SKM-1 treated with dmso at 0.1 percent for 144 hours (cell line): ENCODE data around the gene TNK2.

Experiments used
- DNase-seq: peaks from one replicate; lab custom pipeline; 2025; ENCODE audit not compliant: unreplicated experiment; lab: John Stamatoyannopoulos, UW

Gene TNK2

DNA sequence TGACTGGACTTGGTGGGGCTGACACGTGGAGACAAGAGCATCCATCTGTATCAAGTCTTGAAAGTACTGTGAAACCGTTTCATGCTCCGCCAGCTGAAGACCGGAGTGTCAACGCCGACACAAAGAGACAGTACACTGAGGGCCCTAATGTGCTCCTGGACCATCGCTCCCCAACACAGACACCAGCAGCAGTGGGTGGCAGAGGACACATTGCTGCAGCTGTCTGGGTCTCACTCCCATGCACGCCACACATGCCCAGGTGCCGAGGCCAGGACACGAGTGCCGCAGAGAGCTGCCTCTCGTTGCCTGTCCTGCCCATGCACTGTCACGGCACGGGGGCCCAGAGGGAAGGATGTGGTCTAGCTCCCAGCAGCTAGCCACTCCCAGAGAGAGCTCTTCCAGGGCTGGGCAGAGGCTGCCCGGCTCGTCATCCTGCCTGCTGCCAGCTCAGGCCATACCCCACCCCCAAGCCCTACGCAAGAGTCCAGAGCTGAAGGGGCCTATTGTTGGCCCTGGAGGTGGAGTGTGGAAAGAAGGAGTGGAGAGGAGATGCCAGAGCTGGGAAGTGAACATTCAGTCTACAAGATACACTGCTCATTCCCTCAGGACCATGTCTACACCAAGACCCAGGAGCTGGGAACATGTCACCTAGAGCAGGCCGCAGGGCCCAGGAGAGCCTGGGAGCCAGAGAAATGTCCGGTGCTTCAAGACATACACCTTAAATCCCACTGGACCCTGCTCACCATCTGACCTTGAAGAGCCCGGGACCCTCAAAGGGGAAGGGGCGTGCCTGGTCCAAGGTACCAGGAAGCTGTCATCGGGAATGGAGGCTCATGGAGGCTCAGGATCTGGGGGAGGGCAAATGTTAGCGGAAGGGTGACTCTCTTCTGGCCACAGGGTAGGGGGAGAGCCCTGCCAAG is 7.7 kb downstream of the TNK2 start:
- DNase-seq = peak; percentile 73

DNA sequence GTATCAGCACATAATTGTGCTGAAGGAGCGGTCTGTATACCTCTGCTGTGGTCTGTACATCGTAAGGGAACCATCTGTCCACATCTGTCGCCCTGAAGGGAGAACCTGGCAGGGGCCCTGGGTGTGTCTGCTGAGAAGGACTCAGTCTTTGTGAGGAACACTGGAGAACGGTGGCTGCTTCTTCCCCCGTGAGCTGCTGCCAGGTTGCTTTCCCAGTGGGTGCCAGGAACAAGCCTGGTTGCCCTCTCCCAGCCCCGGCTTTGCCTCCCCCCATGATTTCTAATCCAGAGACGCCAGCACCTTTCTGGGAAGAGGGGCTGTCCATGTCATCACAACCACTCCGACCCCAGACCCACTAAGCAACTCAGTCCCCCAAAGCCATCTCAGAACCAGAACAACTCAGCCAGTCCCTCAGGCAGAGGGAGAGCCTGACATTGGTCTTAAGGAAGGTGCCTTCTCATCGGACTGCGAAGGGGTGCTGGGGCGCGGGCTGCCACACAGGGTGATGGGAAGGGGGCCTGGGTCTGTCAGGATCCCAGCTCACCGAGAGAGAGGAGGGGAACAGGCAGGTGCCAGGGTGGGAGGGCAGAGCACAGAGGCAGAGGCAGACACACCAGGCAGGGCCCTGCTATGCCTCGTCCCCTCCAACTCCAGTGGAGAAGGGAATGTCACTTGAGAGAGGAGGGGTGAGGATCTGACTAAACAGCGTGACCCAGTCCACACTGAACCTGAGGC is 8.5 kb downstream of the TNK2 start:
- DNase-seq = no peak

DNA sequence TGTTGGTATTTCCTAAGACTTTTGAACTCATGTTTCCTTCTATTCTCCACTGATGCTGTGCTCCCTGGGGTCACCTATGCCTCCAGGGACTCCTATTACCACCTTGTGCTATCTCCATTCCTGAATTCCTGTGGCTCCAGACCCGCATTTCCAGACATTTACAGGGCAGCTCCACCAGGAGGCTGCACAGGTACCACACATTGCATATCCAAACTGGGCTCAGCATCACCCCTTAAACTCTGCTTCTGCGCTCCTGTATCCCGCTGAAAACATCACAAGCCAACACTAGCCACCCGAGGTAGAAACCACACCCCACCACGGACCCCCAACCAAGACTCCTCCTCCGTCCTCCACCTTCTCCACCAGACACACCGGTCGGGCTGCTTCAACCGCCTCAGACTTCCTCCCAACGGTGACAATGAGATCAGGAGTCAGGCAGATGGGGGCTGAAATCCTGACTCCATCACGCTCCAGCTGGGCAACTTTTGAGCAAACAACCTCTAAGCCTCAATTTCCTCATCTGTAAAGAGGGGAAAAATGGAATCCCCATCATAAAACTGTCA is 10.4 kb downstream of the TNK2 start:
- DNase-seq = no peak

DNA sequence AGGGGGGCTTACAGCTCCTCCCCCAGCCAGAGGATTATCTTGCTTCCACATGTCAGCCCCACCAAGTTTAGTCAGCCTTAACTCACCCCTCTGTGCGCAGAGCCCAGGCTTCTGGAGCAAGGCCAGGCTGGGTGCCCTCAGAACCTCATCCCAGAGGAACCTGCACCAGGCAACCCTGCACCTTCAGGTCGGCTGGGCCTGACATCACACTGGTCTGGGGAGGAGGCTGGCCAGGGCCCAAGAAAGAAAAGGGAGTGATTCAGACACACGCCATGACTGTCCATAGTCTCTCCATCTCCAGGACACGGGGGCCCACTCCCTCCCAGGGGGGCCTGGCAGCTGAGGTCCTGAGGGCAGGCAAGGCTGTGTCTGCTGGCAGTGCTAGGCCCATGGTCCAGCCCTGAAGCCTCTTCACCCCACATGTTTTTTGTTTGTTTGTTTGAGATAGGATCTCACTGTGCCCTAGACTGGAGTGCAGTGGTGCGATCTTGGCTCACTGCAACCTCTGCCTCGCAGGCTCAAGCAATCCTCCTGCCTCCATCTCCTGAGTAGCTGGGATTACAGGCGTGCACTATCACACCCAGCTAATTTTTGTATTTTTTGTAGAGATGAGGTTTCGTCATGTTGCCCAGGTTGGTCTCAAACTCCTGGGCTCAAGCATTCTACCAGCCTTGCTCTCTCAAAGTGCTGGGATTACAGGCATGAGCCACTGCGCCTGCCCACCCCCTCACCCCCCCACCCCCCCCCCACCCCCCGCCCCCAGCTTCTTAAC is 11.1 kb downstream of the TNK2 start:
- no peak for DNase-seq

DNA sequence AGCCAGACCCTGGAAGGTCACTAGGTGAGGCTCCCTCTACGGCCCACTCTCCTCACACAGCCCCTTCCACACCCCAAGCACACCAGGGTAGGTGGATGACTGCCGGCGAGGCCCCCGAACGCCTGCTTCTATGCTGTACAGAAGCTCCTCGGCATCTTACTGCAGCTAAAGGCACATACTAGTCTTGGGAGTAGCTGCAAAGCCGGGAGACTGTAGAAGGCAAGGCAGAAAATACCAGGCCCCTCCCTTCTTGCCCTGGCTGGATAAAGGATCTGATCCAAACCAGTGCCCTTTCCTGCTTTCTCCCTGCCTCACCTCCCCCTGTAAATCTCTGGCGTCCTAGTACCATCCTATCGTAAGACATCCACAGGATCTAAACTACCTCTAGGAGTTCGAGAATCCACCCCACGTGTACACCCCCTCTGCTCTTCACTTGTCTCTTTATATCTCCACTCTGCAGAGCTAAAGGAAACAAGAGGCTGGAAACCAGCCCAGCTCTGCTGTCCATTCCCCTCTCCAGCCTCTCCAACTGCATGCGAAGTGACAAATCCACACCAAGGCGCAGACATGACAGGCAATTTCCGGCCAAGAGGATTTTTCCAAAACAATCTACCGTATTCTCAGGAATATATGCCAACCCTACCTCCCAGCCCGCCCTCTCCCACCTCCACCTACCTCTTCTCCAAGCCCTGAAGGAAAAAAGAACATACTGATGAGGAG is 11.8 kb downstream of the TNK2 start:
- no peak for DNase-seq

DNA sequence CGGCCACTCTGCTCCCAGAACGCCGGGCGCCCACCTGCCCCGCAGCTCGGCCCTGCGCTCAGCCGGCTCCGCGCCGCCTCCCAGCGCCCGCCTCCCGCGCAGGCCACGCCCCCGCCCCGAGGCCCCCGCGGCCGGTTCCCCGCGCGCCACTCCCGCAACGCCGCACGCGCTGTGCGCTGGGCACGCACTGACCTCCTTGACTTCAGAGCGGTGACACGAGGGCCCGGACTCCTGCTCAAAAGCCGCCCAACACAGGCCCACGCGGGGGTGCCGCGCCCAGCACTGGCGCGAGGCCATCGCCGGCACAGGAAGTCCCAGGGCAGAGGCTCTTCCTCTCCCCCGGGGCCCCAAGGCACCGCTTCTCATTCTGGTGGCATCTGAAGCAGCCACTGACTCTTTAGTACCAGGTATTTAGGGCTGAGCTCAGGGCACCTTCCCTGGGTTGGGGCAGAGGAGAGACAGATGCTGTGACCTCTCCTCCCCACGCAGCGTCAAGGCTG is 12.4 kb downstream of the TNK2 start:
- peak; percentile 73 for DNase-seq

DNA sequence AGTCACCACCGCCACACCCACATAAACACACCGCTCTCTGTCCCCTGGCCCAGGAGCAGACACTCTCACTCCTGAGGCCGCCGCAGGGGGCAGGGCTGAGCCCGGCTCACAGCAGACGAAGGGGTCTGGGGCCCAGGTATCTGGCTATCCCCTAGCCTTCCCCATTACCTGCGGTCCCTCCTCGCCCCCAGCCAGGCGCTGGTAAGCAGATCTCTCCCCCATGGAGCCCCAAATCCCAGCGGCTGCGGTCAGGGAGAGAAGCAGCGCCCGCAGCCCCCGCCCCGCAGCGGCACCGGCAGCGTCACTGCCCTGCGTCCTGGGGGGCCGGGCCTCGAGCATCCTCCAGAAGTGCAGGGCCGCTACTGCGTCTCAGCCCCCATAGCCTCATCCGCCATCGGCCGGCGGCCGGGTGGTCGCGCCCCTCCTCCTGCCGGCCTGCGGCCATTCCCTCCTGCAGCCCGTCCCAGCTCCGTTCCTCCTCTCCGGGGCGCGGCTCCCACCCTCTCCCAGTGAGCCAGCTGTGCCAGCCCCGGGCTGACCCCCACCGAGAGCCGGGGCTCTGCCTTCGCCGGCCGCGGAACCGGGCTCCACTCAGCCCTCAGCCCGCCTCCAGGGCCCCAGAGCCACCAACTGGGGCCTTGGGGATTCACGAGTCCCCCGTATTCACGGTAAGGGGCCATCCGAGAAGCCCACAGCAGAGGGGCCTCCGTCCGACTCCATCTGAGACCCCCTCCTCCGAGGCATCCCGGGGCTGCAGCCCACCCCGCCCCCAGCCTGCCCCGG is 13.1 kb downstream of the TNK2 start:
- peak; percentile 43 for DNase-seq

DNA sequence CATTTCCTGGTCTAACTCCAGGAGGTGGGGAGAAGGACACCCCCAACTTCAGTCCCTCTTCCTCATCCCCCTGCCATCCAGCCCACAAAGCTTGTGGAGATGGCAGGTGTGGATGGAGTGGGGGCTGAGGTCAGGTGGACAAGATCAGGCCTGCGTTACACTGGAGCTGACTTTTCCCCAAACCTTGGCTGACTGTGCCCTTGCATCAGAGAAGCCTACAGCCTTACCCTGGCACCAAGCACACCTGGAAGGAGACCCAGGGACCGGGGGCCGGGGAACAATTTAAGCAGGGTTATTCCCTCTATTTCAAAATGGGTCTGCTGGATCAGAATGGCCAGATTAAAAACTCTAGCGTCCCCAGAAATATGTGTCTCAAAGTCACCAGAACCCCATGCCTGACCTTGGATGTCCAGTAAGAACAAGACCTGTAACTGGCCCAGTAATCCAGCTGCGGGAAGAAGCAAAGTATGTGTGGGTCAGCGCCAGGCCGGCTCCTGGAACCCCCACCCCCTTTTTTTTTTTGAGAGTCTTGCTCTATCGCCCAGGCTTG is 14.4 kb downstream of the TNK2 start:
- DNase-seq = no peak

DNA sequence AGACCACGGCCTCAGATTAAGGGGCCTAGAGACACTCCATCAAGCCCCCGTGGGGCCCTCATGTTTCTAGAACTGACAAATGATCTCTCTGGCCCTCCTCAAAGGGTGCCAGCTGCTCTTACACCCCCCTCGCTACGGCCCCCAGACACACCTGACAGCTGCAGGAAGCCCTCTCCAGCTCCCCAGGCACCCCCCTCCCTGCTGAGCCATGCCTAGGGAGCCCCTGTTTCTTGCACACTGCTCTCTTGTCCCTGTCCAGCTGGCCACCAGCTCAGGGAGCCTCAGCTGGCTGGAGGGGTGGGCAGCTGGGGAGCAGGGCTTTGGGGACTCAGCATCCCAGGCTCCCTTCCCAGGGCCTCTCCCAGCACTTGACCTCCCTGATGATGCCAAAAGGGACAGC is 14.8 kb downstream of the TNK2 start:
- DNase-seq = no peak

DNA sequence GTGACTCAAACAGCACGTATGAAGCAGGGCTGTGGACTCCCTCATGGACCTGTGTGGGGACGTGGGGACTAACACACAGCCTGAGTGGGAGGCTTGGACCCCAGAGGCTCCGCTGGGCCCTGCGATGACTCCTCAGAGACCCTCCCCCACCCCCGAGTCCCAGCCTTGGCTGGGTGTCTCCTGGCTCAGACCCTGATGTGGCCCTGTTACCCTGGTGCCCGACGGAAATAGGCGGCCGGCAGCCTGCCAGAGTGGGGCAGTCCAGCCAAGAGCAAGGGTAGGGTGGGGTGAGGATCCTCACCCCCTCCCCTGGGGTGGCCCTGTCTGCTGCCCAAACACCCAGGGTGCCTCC is 15.3 kb downstream of the TNK2 start:
- no peak for DNase-seq

DNA sequence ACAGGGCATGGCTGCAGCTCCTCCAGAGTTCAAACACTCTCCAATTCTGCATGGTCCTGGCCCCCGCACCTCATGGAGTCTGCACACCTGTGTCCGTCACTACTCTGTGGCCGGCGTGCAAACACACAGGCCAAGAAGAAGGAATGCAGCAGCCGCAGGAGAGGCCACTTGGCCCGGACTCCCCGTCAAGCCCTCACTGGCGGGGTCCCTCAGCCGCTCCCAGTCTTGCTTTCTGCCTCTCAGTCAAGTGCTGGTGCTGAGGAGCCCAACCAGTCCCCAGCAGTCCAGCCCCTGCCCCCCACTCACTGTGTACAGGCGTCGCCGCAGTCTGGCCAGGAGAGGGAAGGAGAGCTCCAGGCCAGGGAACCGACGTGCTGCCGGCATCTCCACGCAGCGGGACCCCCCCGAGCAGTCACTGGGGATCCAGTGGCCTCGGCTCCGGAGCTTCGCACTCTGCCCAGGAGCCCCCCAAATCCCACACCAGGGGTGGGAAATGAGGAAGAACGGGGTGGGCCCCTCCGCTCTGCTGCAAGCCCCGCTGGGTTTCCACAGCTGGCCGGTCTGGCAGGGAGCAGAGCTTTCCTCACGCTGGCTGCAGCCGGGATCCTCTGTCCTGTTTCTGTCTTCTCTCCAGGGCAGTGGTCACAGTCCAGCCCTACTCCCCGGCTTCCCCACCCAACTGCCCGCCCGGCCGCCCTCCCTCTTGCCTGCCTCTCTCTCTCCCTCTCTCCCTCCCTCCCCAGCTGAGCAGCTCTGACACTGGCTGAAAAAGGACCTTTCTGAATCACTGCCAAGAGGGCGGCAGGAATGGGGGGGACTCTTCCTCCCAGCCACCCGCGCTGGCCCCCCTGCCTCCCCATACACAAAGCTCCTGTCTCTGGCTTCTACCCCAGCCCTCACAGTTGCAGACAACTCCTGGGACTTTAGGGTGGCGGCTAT is 16.0 kb downstream of the TNK2 start:
- DNase-seq = no peak

DNA sequence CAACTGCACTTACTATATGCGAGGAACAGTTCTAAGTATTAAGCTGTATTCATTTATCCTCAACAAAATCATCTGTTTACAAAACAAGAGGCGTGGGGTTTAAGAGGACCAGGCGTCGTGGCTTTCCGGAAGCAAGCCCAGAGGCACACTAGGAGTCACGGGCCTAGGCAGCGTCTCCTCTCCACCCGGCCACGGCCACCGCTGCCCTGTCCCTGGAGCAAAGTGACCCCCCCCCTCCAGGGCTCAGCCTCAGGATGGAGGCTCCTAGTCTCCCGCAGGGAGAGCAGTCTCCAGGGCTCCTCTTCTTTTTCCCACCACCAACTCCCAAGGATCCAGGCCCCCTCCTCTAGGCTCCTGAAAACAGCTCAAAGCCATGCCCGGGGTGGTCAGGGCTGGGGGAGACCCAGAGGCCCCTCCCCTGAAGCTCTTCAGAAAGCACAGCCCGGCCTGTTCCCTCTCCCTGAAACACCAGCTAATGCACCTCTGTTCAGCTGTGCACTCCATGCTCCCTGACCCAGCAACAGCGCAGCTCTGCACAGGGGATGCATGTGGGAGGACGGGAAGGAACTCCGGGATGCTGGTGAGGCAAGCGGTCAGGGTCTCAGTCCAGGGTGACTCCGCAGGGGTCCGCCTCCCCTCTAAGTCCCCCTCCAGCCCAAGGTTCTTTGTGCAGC is 16.8 kb downstream of the TNK2 start:
- DNase-seq = no peak

DNA sequence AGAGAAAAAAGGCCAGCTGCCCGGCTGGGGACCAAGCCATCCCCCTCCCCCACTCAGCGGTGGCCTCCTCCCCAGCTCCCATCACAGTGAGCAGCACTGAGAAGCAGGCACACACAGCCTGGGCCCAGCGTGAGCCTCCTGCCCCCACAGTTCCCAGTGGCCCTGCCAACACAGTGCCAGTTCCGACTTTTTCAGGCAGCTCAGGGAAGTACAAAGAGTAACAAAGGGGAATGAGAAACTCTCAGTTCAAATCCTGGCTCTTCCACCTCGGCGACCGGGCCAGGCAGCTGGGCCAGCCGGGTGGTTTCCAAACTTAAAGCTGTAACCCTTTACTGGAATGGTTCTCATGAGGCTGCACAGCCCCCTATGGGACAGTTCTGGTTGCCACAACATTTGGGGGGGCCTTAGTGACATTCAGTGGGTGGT is 18.5 kb downstream of the TNK2 start:
- no peak for DNase-seq

DNA sequence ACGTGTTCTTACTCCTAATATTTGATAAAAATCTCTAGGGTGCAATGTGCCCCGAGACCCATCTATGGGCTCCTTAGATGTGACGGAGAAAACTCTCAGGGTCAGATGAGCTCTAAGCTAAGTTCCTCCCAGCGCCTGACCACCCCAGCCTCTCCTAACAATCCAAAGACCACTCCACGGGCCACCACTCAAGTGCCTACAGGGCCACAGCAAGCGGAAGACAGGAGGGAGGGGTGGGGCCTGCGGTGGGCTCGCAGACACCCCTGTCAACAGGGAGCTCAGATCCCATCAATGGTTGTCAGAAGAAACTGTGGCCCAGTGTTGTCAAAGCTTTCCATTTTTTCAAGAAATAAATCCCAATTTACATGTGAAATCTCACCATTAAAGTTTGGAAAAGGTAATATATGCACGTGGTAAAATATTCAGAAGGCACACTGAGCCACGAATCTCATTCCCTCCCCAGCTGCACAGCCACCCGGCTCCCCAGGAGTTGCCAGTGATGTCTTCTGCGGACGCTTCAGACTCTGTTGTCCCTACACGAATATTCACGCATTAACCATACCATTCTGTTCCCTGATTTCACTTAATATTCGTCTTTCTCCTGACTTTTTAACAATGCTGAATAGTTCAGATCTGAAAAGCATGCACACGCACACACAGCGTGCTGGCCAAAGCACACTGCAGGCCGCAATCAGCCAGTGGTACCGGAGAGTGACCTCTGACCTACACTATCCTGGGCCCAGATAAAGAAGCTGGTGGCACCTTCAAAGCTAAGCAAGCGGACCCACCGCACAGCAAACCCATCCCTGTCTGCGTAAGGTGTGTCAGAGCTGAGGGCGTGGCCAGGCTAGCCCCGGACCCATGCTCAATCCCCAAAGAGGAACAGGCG is 19.1 kb downstream of the TNK2 start:
- no peak for DNase-seq

DNA sequence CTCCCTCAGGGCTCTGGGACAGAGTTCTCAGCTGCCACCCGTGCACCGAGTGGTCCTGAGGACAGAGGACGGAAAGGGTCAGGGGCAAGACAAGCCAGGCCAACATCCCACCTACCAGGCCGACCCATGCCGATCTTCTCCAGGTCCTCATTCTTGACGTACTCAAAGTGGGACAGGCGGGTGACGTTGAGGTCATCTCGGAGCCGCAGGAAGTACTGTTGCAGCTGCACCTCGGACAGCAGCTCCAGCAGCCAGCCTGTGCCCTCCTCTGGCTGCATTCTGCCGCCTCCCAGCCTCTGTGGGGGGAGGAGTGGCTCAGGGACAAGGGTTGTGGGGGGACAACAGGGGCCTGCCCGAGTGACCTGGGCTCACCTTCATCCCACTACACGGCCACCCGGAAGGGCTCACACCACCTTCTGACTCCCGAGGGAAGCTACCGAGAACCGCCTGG is 20.0 kb downstream of the TNK2 start:
- DNase-seq = no peak

DNA sequence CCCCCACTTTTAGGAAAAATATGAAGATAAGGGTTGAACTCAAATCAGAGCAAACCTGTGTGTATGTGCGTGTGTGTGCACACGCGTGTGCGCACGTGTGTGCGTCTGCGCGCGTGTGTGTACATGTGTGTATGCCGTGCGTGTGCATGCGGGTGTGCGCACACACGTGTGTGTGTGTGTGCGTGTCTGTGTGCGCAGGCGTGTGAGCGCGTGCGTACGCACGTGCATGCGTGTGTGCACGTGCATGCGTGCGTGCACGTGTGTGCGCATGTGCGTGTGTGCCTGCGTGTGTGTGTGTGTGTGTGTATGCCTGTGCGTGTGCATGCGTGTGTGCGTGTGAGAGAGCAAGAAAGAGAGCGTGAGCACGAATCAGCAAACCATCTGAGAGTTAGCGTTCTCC is 20.7 kb downstream of the TNK2 start:
- DNase-seq = no peak
